Mammary microvascular endothelial cell (primary cell): ENCODE measurements around the gene KHDC3L. TPM values are rescaled to one million over a fixed set of nuclear protein-coding genes. Genes with fewer than 3 reads are reported as not detected.

Experiments used
- total RNA-seq: library from RNA; depleted of rRNA; stranded (reverse); fragments of >200 nt; gene quantifications from 2 replicates; pipeline ENCODE4 v1.2.3, GENCODE V29; 2015

KHDC3L gene
- not detected in 2 replicates for total RNA-seq

GRCh38 chr6:73362358-73362757, at the start of gene KHDC3L:
TSS of gene KHDC3L (plus strand) at chr6:73362658. CDS start at chr6:73362730, 72 bp downstream.

GRCh38 chr6:73353636-73354593, 8.5 kb upstream of the KHDC3L start, which contains the start of gene DPPA5:
TSS of gene DPPA5 (minus strand) at chr6:73354276. CDS start at chr6:73354225, 51 bp downstream.

GRCh38 chr6:73369563-73369962, 7.1 kb downstream of the KHDC3L start, which contains the start of gene OOEP:
TSS of gene OOEP (minus strand) at chr6:73369897. CDS start at chr6:73369792, 105 bp downstream.

GRCh38 chr6:73394577-73395354, 32.3 kb downstream of the KHDC3L start, which contains the start of gene DDX43:
TSS of gene DDX43 (plus strand) at chr6:73394828. CDS start at chr6:73394906, 78 bp downstream.

Other genes with a start within 250 kb of the KHDC3L start
- not detected in 2 replicates for gene KHDC1L, start 137.2 kb upstream of the KHDC3L start, total RNA-seq
- gene KHDC1, start 99.5 kb upstream of the KHDC3L start, total RNA-seq, result 0.80 and 1.9 TPM in 2 replicates
- gene DPPA5, start 8.4 kb upstream of the KHDC3L start, total RNA-seq, result not detected in 2 replicates
- gene OOEP, start 7.2 kb downstream of the KHDC3L start, total RNA-seq, result not detected in 2 replicates
- 0.53 and 1.5 TPM in 2 replicates for gene DDX43, start 32.2 kb downstream of the KHDC3L start, total RNA-seq
- gene CGAS, start 89.6 kb downstream of the KHDC3L start, total RNA-seq, result 11.6 and 13.6 TPM in 2 replicates
- 31.2 and 32.0 TPM in 2 replicates for gene MTO1, start 99.1 kb downstream of the KHDC3L start, total RNA-seq
- 11,518 and 12,167 TPM in 2 replicates for gene EEF1A1, start 158.4 kb downstream of the KHDC3L start, total RNA-seq